Calu3 (cell line): ENCODE measurements around the gene MRPS2. TPM values are rescaled to one million over a fixed set of nuclear protein-coding genes. Genes with fewer than 3 reads are reported as not detected.
"Not testable (repeated sequence)": the region's sequence is repeated elsewhere in the genome, so short reads cannot be mapped to it uniquely, and the experiment has no call there.

Experiments used
- BruUV-seq: library from RNA; stranded (reverse); fragments of 400-500 nt; replicated peaks from 2 replicates; lab custom pipeline; 2021; lab: Mats Ljungman, UMichigan
- CTCF ChIA-PET: fragments of 300-600 bp; sonication (Branson Sonifier 250); formaldehyde crosslinking; loops from one replicate; lab custom pipeline; 2022; ENCODE audit warnings: antibody characterized with exemption; lab: Charles Lee
- DNase-seq: peaks from one replicate; pipeline ENCODE4 v3.0.0; 2022
- H3K27ac Mint-ChIP-seq: one replicate; pipeline ENCODE4 v1.8.0; 2022; ENCODE audit warnings: mixed read lengths; ENCODE audit not compliant: unreplicated experiment
- H3K27me3 Mint-ChIP-seq: one replicate; pipeline ENCODE4 v1.8.0; 2022; ENCODE audit warnings: mixed read lengths; ENCODE audit not compliant: unreplicated experiment
- H3K36me3 Mint-ChIP-seq: one replicate; pipeline ENCODE4 v1.8.0; 2022; ENCODE audit warnings: mild to moderate bottlenecking, moderate library complexity, mixed read lengths; ENCODE audit not compliant: insufficient read depth, unreplicated experiment
- H3K4me1 Mint-ChIP-seq: one replicate; pipeline ENCODE4 v1.8.0; 2022; ENCODE audit warnings: mild to moderate bottlenecking, low read depth, mixed read lengths; ENCODE audit not compliant: unreplicated experiment
- H3K4me3 Mint-ChIP-seq: one replicate; pipeline ENCODE4 v1.8.0; 2022; ENCODE audit warnings: mild to moderate bottlenecking, low read depth, moderate library complexity, mixed read lengths; ENCODE audit not compliant: unreplicated experiment
- H3K9me3 Mint-ChIP-seq: one replicate; pipeline ENCODE4 v1.8.0; 2022; ENCODE audit warnings: low read depth, mixed read lengths; ENCODE audit not compliant: unreplicated experiment
- CTCF ChIP-seq: fragments of 200-600 bp; IDR thresholded peaks from one replicate; pipeline ENCODE4 v1.8.0; 2022; ENCODE audit warnings: antibody characterized with exemption; ENCODE audit not compliant: unreplicated experiment
- intact Hi-C: fragments of 100-400 bp; cut with micrococcal nuclease; formaldehyde crosslinking; loops from one replicate; pipeline ENCODE4 v1.10.0; 2022; ENCODE audit not compliant: unreplicated experiment
- total RNA-seq: library from RNA; stranded (reverse); gene quantifications from 2 replicates; pipeline ENCODE4 v1.2.3, GENCODE V29; 2022

The MRPS2 gene
- total RNA-seq, 1 experiment from 2014 or later = 31.9 TPM

DNA sequence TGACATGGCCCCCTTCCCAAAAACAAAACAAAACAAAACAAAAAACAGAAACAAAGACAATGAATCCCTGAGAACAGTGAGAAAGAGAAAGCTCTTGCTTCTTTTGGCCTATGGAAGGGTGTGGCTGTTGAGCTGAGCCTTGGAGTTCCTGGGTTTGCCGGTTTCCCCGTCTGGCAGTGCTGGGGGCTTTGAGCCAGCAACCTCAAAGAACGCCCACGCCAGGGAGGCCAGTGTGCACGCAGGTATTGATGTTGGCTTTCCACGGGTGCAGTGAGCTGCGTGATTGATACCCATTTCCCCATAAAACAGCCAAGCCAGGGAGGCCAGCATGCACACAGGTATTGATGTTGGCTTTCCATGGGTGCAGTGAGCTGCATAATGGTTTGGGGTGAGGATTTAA, 12.4 kb downstream of the MRPS2 start:
- Mint-ChIP-seq H3K4me1 (peaks cover 20% of the 10 kb centered on the region), H3K27me3 (peaks cover 5% of the 10 kb centered on the region), H3K4me3 (no peak overlapping the region), H3K27ac (no peak overlapping the region), H3K36me3 (no peaks in the 10 kb centered on the region), H3K9me3 (no peaks in the 10 kb centered on the region)
- intact Hi-C loops = no loop called here
- DNase-seq = no peak
- TF ChIP-seq CTCF = no peak
- no TSS peak for BruUV-seq
- CTCF ChIA-PET = no interaction called here

DNA sequence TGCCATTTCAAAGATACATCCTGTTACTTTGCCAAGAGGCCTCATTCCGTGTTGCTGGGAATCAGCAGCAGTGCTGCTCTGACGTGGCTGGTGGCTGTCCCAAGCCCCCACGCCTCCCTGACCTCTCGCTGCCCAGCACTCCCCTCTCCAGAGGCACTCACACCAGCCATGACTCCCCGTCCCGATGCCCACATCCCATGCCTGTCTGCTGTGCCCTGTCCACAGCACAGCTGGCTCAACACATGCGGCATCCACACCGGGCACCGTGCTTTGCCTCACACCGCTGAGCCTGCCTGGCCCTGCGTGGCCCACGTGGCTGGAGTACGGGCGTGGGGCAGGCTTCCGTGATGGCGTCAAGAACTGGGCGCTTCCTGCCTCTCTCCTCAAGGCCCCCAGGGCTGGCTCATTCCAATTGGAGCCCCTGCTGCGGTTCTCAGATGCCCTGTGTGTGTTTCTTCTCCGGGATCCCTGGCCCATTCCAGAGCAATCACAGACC, 12.9 kb downstream of the MRPS2 start:
- no peak overlapping the region for H3K4me3 Mint-ChIP-seq
- no TSS peak for BruUV-seq
- TF ChIP-seq CTCF = no peak
- no peaks in the 10 kb centered on the region for H3K36me3 Mint-ChIP-seq
- DNase-seq = no peak
- no peak overlapping the region for H3K27ac Mint-ChIP-seq
- CTCF ChIA-PET = no interaction called here
- peaks cover 10% of the 10 kb centered on the region for H3K27me3 Mint-ChIP-seq
- no peaks in the 10 kb centered on the region for H3K9me3 Mint-ChIP-seq
- peaks cover 20% of the 10 kb centered on the region for H3K4me1 Mint-ChIP-seq
- intact Hi-C loops = no loop called here

DNA sequence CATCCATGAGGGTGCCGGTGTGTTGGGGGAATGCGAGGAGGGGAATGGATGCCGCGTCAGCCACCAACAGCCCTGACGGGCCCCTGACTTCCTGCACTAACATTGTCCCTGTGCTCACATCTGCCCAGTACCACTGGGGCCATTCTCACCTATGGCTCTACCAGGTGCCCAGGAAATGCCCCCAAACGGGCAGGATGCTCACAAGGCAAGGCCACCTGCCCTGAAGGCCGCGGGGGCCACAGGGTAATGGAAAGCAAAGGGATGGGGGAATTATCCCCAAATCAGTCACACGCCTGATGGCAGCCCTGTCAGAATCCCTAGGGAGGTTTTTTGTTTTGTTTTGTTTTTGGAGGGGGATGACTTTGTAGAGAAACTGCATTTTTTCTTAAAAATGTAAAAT, 13.4 kb downstream of the MRPS2 start:
- H3K27me3 Mint-ChIP-seq = peaks cover 15% of the 10 kb centered on the region
- H3K9me3 Mint-ChIP-seq, CTCF ChIA-PET, H3K4me3 Mint-ChIP-seq, H3K27ac Mint-ChIP-seq, H3K36me3 Mint-ChIP-seq, DNase-seq, intact Hi-C loops, BruUV-seq: not testable (repeated sequence)
- H3K4me1 Mint-ChIP-seq = peaks cover 20% of the 10 kb centered on the region

- Mint-ChIP-seq H3K27ac (no peak overlapping the region), H3K4me3 (no peak overlapping the region), H3K9me3 (no peaks in the 10 kb centered on the region), H3K4me1 (peaks cover 20% of the 10 kb centered on the region), H3K27me3 (peaks cover 21% of the 10 kb centered on the region), H3K36me3 (no peaks in the 10 kb centered on the region)
- intact Hi-C loops = no loop called here
- DNase-seq = no peak
- CTCF ChIA-PET = no interaction called here
- no TSS peak for BruUV-seq
- TF ChIP-seq CTCF = no peak
Measured at GRCh38 chr9:135514342-135515082, 14.0 kb downstream of the MRPS2 start.
